Astrocyte of the spinal cord (primary cell): ENCODE data around the gene GIPC2.
A peak's percentile ranks its signal among the peaks of the same experiment; 100 is the strongest.
"Not testable (repeated sequence)": the region's sequence is repeated elsewhere in the genome, so short reads cannot be mapped to it uniquely, and the experiment has no call there.

Experiments
- DNase-seq: peaks from one replicate; pipeline ENCODE4 v3.0.0; 2011; ENCODE audit warnings: low read depth, low spot score
- H3K4me3 ChIP-seq: 2 replicates; pipeline ENCODE4 v1.5.1; 2011; ENCODE audit warnings: low read depth, mild to moderate bottlenecking, low read length, moderate library complexity
- in situ Hi-C: cut with HindIII; loops from 2 replicates; pipeline ENCODE4 v1.10.0; 2017; ENCODE audit warnings: low sequenced_read_pairs
- TF ChIP-seq, protein P1 (sequence below): IDR thresholded peaks from 2 replicates; pipeline ENCODE4 v1.5.1; 2012; ENCODE audit warnings: low read depth, mild to moderate bottlenecking, low read length, inconsistent platforms

GIPC2 gene

DNA sequence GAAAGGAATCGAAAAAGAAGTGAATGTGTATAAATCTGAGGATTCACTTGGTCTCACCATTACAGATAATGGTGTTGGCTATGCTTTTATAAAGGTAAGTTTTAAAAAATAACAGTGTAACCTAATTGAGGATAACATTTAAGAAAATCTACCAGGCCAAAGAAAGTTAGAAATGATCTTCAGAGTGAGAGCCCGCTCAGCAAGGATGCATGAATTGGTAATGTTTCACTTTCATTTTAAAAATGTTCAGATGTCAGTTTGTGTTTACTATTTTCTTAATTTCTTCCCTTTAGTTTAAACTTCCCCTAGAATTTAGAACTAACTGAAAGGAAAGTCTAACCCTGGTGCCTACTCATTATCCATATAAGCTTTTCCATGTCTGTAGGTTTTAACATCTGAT, 35.0 kb downstream of the GIPC2 start:
- in situ Hi-C loops = no loop called here

DNA sequence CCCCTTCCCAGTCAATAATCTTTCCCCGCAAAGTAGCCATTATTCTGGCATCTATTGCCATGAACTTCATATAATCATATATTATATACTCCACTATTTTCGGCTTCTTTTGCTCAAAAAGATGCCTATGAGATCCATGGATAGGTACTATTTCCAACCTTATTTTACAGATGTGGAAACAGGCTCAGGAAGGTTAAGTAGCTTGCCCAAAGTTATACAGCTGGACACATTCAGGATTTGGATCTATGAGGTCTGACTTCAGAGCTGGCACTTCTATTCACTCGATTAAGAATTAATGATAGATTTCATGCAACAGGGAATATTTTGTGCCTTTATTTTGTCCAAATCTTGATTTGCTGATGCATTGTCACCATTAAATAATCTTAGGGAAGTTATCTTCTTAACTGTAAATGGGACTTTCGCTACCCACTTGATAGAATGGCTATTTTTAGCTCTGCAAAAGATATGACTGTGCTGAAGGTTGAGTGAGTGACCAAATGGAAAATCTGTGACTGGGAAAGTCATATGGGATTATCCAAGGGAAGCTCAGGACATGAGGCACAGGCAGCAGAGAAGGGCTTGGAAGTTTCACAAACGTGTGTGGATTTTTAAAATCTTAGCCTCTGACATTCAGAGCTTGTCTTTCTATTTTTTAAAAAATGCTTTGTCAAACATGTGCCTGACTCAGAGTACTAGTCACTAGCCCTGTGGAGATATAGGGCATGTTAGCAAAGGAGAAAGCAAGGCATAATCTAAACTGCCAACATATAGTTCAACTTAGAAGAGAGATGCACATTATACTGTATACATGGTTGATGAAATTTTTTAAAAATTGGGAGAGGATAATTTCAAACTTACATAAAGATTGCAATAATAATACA, 36.5 kb downstream of the GIPC2 start:
- peak; percentile 28 for DNase-seq
- TF ChIP-seq, protein P1, sequence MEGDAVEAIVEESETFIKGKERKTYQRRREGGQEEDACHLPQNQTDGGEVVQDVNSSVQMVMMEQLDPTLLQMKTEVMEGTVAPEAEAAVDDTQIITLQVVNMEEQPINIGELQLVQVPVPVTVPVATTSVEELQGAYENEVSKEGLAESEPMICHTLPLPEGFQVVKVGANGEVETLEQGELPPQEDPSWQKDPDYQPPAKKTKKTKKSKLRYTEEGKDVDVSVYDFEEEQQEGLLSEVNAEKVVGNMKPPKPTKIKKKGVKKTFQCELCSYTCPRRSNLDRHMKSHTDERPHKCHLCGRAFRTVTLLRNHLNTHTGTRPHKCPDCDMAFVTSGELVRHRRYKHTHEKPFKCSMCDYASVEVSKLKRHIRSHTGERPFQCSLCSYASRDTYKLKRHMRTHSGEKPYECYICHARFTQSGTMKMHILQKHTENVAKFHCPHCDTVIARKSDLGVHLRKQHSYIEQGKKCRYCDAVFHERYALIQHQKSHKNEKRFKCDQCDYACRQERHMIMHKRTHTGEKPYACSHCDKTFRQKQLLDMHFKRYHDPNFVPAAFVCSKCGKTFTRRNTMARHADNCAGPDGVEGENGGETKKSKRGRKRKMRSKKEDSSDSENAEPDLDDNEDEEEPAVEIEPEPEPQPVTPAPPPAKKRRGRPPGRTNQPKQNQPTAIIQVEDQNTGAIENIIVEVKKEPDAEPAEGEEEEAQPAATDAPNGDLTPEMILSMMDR = no peak
- in situ Hi-C loops = no loop called here
- no peak overlapping the region for H3K4me3 ChIP-seq

More for the DNA sequence above, 35.0 kb downstream of the GIPC2 start:
- DNase-seq = no peak
- TF ChIP-seq, protein P1 = no peak
- H3K4me3 ChIP-seq = no peak overlapping the region

DNA sequence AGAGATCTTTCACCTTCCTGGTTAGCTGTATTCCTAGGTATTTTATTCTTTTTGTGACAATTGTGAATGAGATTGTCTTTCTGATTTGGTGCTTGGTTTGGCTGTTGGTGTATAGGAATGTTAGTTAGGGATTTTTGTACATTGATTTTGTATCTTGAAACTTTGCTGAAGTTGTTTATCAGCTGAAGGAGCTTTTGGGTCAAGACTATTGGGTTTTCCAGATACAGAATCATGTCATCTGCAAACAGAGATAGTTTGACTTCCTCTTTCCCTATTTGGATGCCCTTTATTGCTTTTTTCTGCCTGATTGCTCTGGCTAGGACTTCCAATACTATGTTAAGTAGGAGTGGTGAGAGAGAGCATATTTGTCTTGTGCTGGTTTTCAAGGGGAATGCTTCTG, 38.9 kb downstream of the GIPC2 start:
- DNase-seq, H3K4me3 ChIP-seq, in situ Hi-C loops: not testable (repeated sequence)

DNA sequence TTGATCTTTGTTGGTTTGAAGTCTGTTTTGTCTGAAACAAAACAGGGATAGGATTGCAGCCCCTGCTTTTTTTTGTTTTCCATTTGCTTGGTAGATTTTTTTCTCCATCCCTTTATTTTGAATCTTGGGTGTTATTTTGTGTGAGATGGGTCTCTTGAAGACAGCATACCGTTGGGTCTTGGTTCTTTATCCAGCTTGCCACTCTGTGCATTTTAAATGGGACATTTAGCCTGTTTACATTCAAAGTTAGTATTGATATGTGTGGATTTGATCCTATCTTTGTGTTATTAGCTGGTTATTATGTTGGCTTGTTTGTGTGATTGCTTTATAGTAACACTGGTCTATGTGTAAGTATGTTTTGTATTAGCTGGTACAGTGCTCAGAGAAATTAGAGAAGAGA, 40.9 kb downstream of the GIPC2 start:
- DNase-seq = no peak
- no peak overlapping the region for H3K4me3 ChIP-seq
- TF ChIP-seq, protein P1 = no peak
- in situ Hi-C loops = no loop called here

DNA sequence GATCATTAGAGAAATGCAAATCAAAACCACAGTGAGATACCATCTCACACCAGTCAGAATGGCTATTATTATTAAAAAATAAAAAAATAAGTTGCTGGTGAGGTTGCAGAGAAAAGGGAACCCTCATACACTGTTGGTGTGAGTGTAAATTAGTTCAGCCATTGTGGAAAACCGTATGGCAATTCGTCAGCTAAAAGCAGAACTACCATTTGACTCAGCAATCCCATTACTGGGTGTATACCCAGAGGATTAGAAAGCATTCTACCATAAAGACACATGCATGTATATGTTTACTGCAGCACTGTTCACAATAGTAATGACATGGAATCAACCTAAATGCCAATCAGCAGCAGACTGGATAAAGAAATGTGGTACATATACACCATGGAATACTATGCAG, 42.2 kb downstream of the GIPC2 start:
- in situ Hi-C loops = no loop called here
- TF ChIP-seq, protein P1 = no peak
- no peak overlapping the region for H3K4me3 ChIP-seq
- no peak for DNase-seq

DNA sequence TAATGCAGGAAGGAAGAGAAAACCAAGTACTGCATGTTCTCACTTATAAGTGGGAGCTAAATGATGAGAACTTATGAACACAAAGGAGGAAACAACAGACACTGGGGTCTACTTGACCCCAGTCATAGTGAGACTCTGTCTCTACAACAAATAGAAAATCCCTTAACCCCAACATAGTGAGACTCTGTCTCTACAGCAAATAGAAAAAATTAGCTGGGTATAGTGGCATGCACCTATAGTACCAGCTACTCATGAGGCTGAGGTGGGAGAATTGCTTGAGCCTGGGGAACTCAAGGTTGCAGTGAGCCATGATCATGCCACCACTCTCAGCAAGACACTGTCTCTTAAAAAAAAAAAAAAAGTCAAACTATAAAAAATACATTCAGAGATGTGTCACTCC, 42.7 kb downstream of the GIPC2 start:
- DNase-seq = no peak
- no peak overlapping the region for H3K4me3 ChIP-seq
- in situ Hi-C loops = no loop called here
- TF ChIP-seq, protein P1 = no peak

DNA sequence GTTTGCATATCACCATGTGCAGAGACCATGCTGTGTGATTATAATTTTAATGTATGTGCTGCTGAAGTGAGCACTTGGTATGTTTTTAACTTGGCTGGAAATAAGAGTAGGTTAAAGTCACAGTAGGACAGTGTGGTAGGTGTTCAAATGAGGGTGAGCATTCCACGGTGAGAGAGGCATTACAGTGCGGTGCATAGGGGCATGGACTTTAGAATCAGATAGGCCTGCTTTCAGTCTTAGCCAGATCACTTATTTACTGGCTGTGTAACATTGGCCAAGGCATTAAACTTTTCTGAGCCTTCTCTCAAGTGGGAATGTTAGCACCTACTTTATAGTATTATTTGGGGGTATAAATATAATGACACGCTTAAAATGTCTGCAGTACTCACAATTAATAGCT, 43.2 kb downstream of the GIPC2 start:
- in situ Hi-C loops = no loop called here
- TF ChIP-seq, protein P1 = no peak
- DNase-seq = no peak
- no peak overlapping the region for H3K4me3 ChIP-seq
